H1 (cell line): Measurements from ENCODE around the gene MOK. TPM values are rescaled to one million over a fixed set of nuclear protein-coding genes. Genes with fewer than 3 reads are reported as not detected.
A peak's percentile ranks its signal among the peaks of the same experiment; 100 is the strongest.

ENCODE experiments used
- CTCF ChIA-PET: fragments of 300-600 bp; sonication (Branson Sonifier 250); formaldehyde crosslinking; loops from one replicate; lab custom pipeline; 2021; ENCODE audit not compliant: partially characterized antibody; lab: Charles Lee
- POLR2A ChIA-PET: fragments of 300-600 bp; sonication (Branson Sonifier 250); formaldehyde crosslinking; loops from one replicate; lab custom pipeline; 2021; ENCODE audit warnings: inconsistent platforms; ENCODE audit not compliant: partially characterized antibody; lab: Charles Lee
- DNase-seq, 2 experiments: peaks; one replicate each; pipeline versions ENCODE4 v3.0.0 to v3.0.0-alpha.2; 2010 to 2022; ENCODE audit warnings: low spot score in 2 of 2, low read depth in 1 of 2, mixed read lengths in 1 of 2
- FAIRE-seq: peaks from 2 replicates; lab custom pipeline; 2011; peaks lifted over from hg19 to GRCh38; lab: Jason Lieb, UNC
- H2AFZ ChIP-seq: 2 replicates; pipeline ENCODE4 v1.8.1; 2012; ENCODE audit warnings: low read length, inconsistent platforms
- H2AK5ac ChIP-seq: 2 replicates; pipeline ENCODE4 v1.6.1; 2013; ENCODE audit warnings: low read depth, low read length
- H2BK120ac ChIP-seq: replicated peaks from 2 replicates; pipeline ENCODE3; 2013; ENCODE audit warnings: low read depth, low read length, inconsistent platforms
- H2BK12ac ChIP-seq: 2 replicates; pipeline ENCODE4 v1.6.1; 2013; ENCODE audit warnings: low read depth, low read length
- H2BK15ac ChIP-seq: 2 replicates; pipeline ENCODE4 v1.6.1; 2013; ENCODE audit warnings: low read length
- H2BK20ac ChIP-seq: 2 replicates; pipeline ENCODE4 v1.6.1; 2013; ENCODE audit warnings: low read length
- H2BK5ac ChIP-seq: 2 replicates; pipeline ENCODE4 v1.6.1; 2013; ENCODE audit warnings: low read depth, low read length
- H3K14ac ChIP-seq: 2 replicates; pipeline ENCODE4 v1.6.1; 2013; ENCODE audit warnings: inconsistent platforms; ENCODE audit not compliant: insufficient read length
- H3K18ac ChIP-seq: 2 replicates; pipeline ENCODE4 v1.6.1; 2013; ENCODE audit warnings: low read length; ENCODE audit errors: extremely low read depth
- H3K23ac ChIP-seq: 2 replicates; pipeline ENCODE4 v1.6.1; 2013; ENCODE audit warnings: inconsistent platforms; ENCODE audit not compliant: insufficient read length
- H3K23me2 ChIP-seq: 2 replicates; pipeline ENCODE4 v1.6.1; 2013; ENCODE audit warnings: low read depth, low read length
- H3K27ac ChIP-seq: 2 replicates; pipeline ENCODE4 v1.6.1; 2011; ENCODE audit warnings: low read depth, low read length, inconsistent platforms
- H3K27me3 ChIP-seq, 4 experiments: replicated peaks in 1 of 4; 1 replicate in 1 of 4; 2 replicates in 3 of 4; pipeline versions ENCODE4 v1.6.1 to v1.8.1; 2011 to 2013; ENCODE audit warnings: low read length in 3 of 4, mild to moderate bottlenecking in 3 of 4, inconsistent platforms in 2 of 4, mixed read lengths in 2 of 4, moderate library complexity in 1 of 4; ENCODE audit not compliant: control insufficient read depth in 3 of 4, insufficient read depth in 3 of 4; ENCODE audit errors: extremely low read depth in 1 of 4
- H3K36me3 ChIP-seq, 4 experiments: 2 replicates each; pipeline versions ENCODE4 v1.6.1 to v1.8.1; 2011 to 2013; ENCODE audit warnings: mild to moderate bottlenecking in 4 of 4, low read length in 3 of 4, moderate library complexity in 2 of 4, control low read depth in 1 of 4, inconsistent platforms in 1 of 4; ENCODE audit not compliant: insufficient read depth in 4 of 4, control insufficient read depth in 2 of 4
- H3K4ac ChIP-seq: replicated peaks from 2 replicates; pipeline ENCODE3; 2013; ENCODE audit warnings: low read length, low read depth, mixed read lengths, inconsistent platforms; ENCODE audit not compliant: insufficient read length
- H3K4me1 ChIP-seq, 4 experiments: replicated peaks in 1 of 4; 1 replicate in 1 of 4; 2 replicates in 3 of 4; pipeline versions ENCODE4 v1.6.1 to v1.8.1; 2011 to 2013; ENCODE audit warnings: low read length in 3 of 4, inconsistent platforms in 2 of 4, mixed read lengths in 1 of 4; ENCODE audit not compliant: insufficient read depth in 4 of 4, control insufficient read depth in 3 of 4
- H3K4me2 ChIP-seq, 2 experiments: 2 replicates each; pipeline versions ENCODE4 v1.6.1 to v1.8.1; 2011 to 2013; ENCODE audit warnings: low read depth in 2 of 2, low read length in 2 of 2, control low read depth in 1 of 2, inconsistent platforms in 1 of 2, mild to moderate bottlenecking in 1 of 2; ENCODE audit not compliant: insufficient read depth in 1 of 2
- H3K4me3 ChIP-seq, 4 experiments: fragments of 200-600, 300-600 bp in 1 of 4; sonication (generic), shearing (Covaris generic), sonication (Bioruptor Twin) in 1 of 4; 2 replicates each; pipeline versions ENCODE4 v1.5.1 to v1.8.1; 2011 to 2016; ENCODE audit warnings: low read length in 4 of 4, low read depth in 3 of 4, control low read depth in 2 of 4, inconsistent platforms in 2 of 4, mild to moderate bottlenecking in 2 of 4, mixed read lengths in 1 of 4, moderate library complexity in 1 of 4; ENCODE audit not compliant: insufficient read depth in 2 of 4; ENCODE audit errors: extremely low read depth in 1 of 4
- H3K56ac ChIP-seq: replicated peaks from 2 replicates; pipeline ENCODE3; 2013; ENCODE audit warnings: low read depth, mild to moderate bottlenecking, mixed read lengths, low read length, inconsistent platforms; ENCODE audit not compliant: insufficient read length
- H3K79me1 ChIP-seq: 2 replicates; pipeline ENCODE4 v1.6.1; 2013; ENCODE audit warnings: low read depth, low read length, control low read depth
- H3K79me2 ChIP-seq, 2 experiments: 2 replicates each; pipeline versions ENCODE4 v1.6.1 to v1.8.1; 2012 to 2013; ENCODE audit warnings: low read length in 2 of 2, mild to moderate bottlenecking in 2 of 2, inconsistent platforms in 1 of 2; ENCODE audit not compliant: insufficient read depth in 2 of 2, control insufficient read depth in 1 of 2
- H3K9ac ChIP-seq, 4 experiments: replicated peaks in 1 of 4; 1 replicate in 1 of 4; 2 replicates in 3 of 4; pipeline versions ENCODE4 v1.6.1 to v1.8.1; 2011 to 2013; ENCODE audit warnings: low read depth in 3 of 4, low read length in 3 of 4, control low read depth in 2 of 4, mild to moderate bottlenecking in 2 of 4, moderate library complexity in 2 of 4, inconsistent platforms in 1 of 4; ENCODE audit errors: extremely low read depth in 1 of 4
- H3K9me3 ChIP-seq, 2 experiments: 2 replicates each; pipeline versions ENCODE4 v1.6.1 to v1.8.1; 2012 to 2013; ENCODE audit warnings: mild to moderate bottlenecking in 2 of 2, moderate library complexity in 2 of 2, control low read depth in 1 of 2, inconsistent platforms in 1 of 2, low read depth in 1 of 2, low read length in 1 of 2, mixed read lengths in 1 of 2; ENCODE audit not compliant: insufficient read depth in 2 of 2
- H4K20me1 ChIP-seq, 2 experiments: replicated peaks in 1 of 2; 2 replicates each; pipeline versions ENCODE3 to v1.8.1; 2011 to 2013; ENCODE audit warnings: inconsistent platforms in 2 of 2, low read length in 2 of 2, mild to moderate bottlenecking in 1 of 2; ENCODE audit not compliant: insufficient read depth in 2 of 2, control insufficient read depth in 1 of 2
- H4K5ac ChIP-seq: 2 replicates; pipeline ENCODE4 v1.6.1; 2013; ENCODE audit warnings: low read length, low read depth, mixed read lengths, inconsistent platforms; ENCODE audit not compliant: insufficient read length
- H4K8ac ChIP-seq: 2 replicates; pipeline ENCODE4 v1.8.0; 2013; ENCODE audit warnings: mild to moderate bottlenecking, moderate library complexity, low read length, inconsistent platforms; ENCODE audit not compliant: insufficient read depth; ENCODE audit errors: extremely low read depth
- H4K91ac ChIP-seq: replicated peaks from 2 replicates; pipeline ENCODE3; 2013; ENCODE audit warnings: low read length, mixed read lengths, inconsistent platforms; ENCODE audit not compliant: insufficient read length
- BCL11A ChIP-seq, 2 experiments: IDR thresholded peaks; one replicate each; pipeline ENCODE4 v1.6.1; 2011; ENCODE audit warnings: low read depth in 2 of 2, low read length in 2 of 2, mild to moderate bottlenecking in 2 of 2
- CTBP2 ChIP-seq: IDR thresholded peaks from 2 replicates; pipeline ENCODE4 v1.7.0; 2011; ENCODE audit warnings: borderline replicate concordance, mild to moderate bottlenecking, moderate library complexity, mixed read lengths, low read length; ENCODE audit not compliant: insufficient read depth, insufficient read length
- JUN ChIP-seq: IDR thresholded peaks from 2 replicates; pipeline ENCODE4 v1.6.1; 2011; ENCODE audit warnings: low read depth, mild to moderate bottlenecking, improper control_type of control experiment, low read length
- KDM5A ChIP-seq: fragments of 200-600 bp; IDR thresholded peaks from 2 replicates; pipeline ENCODE4 v1.7.1; 2012; ENCODE audit warnings: mild to moderate bottlenecking, low read length, inconsistent platforms, mixed read lengths
- TBP ChIP-seq: IDR thresholded peaks from 2 replicates; pipeline ENCODE4 v1.6.1; 2011; ENCODE audit warnings: low read depth, low read length, improper control_type of control experiment
- whole genome bisulfite sequencing, 2 experiments: shearing (Covaris generic) in 1 of 2; methylation state at CpG; one replicate each; pipeline versions ENCODE4 v1.1.6 to v1.1.7; 2013 to 2015; ENCODE audit warnings: low lambda C conversion rate in 2 of 2, mixed read lengths in 2 of 2, inconsistent platforms in 1 of 2, low coverage in 1 of 2, missing lambda C conversion rate in 1 of 2; ENCODE audit not compliant: insufficient replicate concordance in 2 of 2, insufficient coverage in 1 of 2, insufficient read length in 1 of 2; ENCODE audit errors: extremely low coverage in 1 of 2, missing lambda C conversion rate in 1 of 2; 5-methylcytosine and 5-hydroxymethylcytosine counted together
- polyA plus RNA-seq, 7 experiments: library from polyadenylated mRNA; depleted of rRNA in 3 of 7; stranded (reverse) in 5 of 7; unstranded in 2 of 7; fragments of >200 nt in 5 of 7; fragments of 200-250 nt in 2 of 7; gene quantifications; 1 replicate in 5 of 7; 2 replicates in 1 of 7; 4 replicates in 1 of 7; pipeline versions ENCODE4 v1.2.1 to v1.2.3, GENCODE V29; 2011 to 2013; ENCODE audit warnings: missing spikeins in 2 of 7, mixed read lengths in 2 of 7
- total RNA-seq: library from RNA; stranded (reverse); fragmentation: NEBNext Ultra II Directional; extraction: Animal tissue kit (Norgen Biotek cat#: 25700); gene quantifications from 2 replicates; pipeline ENCODE4 v1.2.1, GENCODE V29; 2021

Gene MOK
- total and polyA plus RNA-seq, 2 of the 8 experiments (the other 6 are each of a cell fraction or from before 2014, with no cell fraction given) = 2.1 to 2.5 TPM

- H3K9me3 ChIP-seq = no peaks in the 10 kb centered on the region
- no peak for FAIRE-seq
- WGBS, 2 experiments = 91% methylated on average over 13 of the region's 15 CpGs; no CpG with 5 or more reads in 1 of the 2 experiments
- H3K18ac ChIP-seq = no peak overlapping the region
- no peak overlapping the region for H2BK20ac ChIP-seq
- H3K27me3 ChIP-seq = no peaks in the 10 kb centered on the region
- peaks cover 6% of the 10 kb centered on the region for H3K79me1 ChIP-seq
- no peaks in the 10 kb centered on the region for H3K79me2 ChIP-seq
- no peak overlapping the region; the same call in 1 of the 2 replicates for H2BK5ac ChIP-seq
- peak overlapping the region; percentile 11; the same call in 1 of the 2 replicates for H4K8ac ChIP-seq
- no peak overlapping the region for H2BK12ac ChIP-seq
- H3K4me3 ChIP-seq = no peak overlapping the region
- H2AFZ ChIP-seq = no peak overlapping the region
- POLR2A ChIA-PET = no interaction called here
- TF ChIP-seq JUN (no peak), BCL11A (IDR thresholded peaks at IDR 0.05; ENCODE audit: low read depth in 2 of 2, low read length in 2 of 2) (no peak), TBP (no peak), CTBP2 (no peak), KDM5A (no peak)
- no peak overlapping the region for H2BK120ac ChIP-seq
- H3K14ac ChIP-seq = no peak overlapping the region
- H3K4me1 ChIP-seq = peaks cover 0 to 13% (median 5%) of the 10 kb centered on the region in 4 experiments; a peak in 5 of 7 replicates
- no peak overlapping the region for H3K9ac ChIP-seq
- H3K23ac ChIP-seq = no peak overlapping the region
- no peak overlapping the region for H3K27ac ChIP-seq
- CTCF ChIA-PET = interaction anchor here (0.8 to 3.4 kb wide), 4 partner anchors 10 to 92 kb away, joined by 3 to 17 read pairs (median 3); no protein-coding TSS in a partner anchor
- H3K4ac ChIP-seq = no peak overlapping the region
- peaks cover 3 to 4% of the 10 kb centered on the region in 2 experiments for H4K20me1 ChIP-seq
- no peak overlapping the region for H4K5ac ChIP-seq
- no peak overlapping the region for H3K4me2 ChIP-seq
- no peaks in the 10 kb centered on the region for H3K23me2 ChIP-seq
- no peak for DNase-seq
- no peak overlapping the region for H2BK15ac ChIP-seq
- H4K91ac ChIP-seq = no peak overlapping the region
- H3K36me3 ChIP-seq = no peaks in the 10 kb centered on the region
- no peak overlapping the region for H2AK5ac ChIP-seq
- no peak overlapping the region for H3K56ac ChIP-seq
Observed at GRCh38 chr14:102225936-102226335, 79.0 kb downstream of the MOK start.
